H9 (cell line): ENCODE data around the gene ME3. TPM values are rescaled to one million over a fixed set of nuclear protein-coding genes. Genes with fewer than 3 reads are reported as not detected.

Source experiments
- DNase-seq: peaks from one replicate; pipeline ENCODE4 v3.0.0-alpha.2; 2017
- H2AFZ ChIP-seq: one replicate; pipeline ENCODE4 v1.6.1; 2013; ENCODE audit warnings: mild to moderate bottlenecking, low read length, control low read depth, moderate library complexity
- H2AK5ac ChIP-seq: 2 replicates; pipeline ENCODE4 v1.6.1; 2013; ENCODE audit warnings: low read length, control low read depth, mixed read lengths; ENCODE audit not compliant: insufficient read length
- H2BK120ac ChIP-seq: one replicate; pipeline ENCODE4 v1.6.1; 2013; ENCODE audit warnings: low read depth, mild to moderate bottlenecking, low read length, control low read depth, inconsistent platforms; ENCODE audit not compliant: poor library complexity, severe bottlenecking
- H2BK12ac ChIP-seq: 2 replicates; pipeline ENCODE4 v1.6.1; 2013; ENCODE audit warnings: low read length, control low read depth, mixed read lengths, low read depth; ENCODE audit not compliant: insufficient read length
- H2BK15ac ChIP-seq: 2 replicates; pipeline ENCODE4 v1.6.1; 2013; ENCODE audit warnings: low read depth, low read length, control low read depth
- H2BK20ac ChIP-seq: one replicate; pipeline ENCODE4 v1.6.1; 2013; ENCODE audit warnings: low read depth, mild to moderate bottlenecking, low read length, control low read depth, inconsistent platforms; ENCODE audit not compliant: poor library complexity, severe bottlenecking
- H2BK5ac ChIP-seq: 2 replicates; pipeline ENCODE4 v1.6.1; 2013; ENCODE audit warnings: low read length, control low read depth, mixed read lengths; ENCODE audit not compliant: insufficient read length
- H3K14ac ChIP-seq: 2 replicates; pipeline ENCODE4 v1.6.1; 2013; ENCODE audit warnings: low read length, control low read depth; ENCODE audit not compliant: insufficient read depth
- H3K18ac ChIP-seq: 2 replicates; pipeline ENCODE4 v1.6.1; 2013; ENCODE audit warnings: low read depth, mild to moderate bottlenecking, mixed read lengths, low read length, control low read depth; ENCODE audit not compliant: insufficient read length
- H3K23ac ChIP-seq: 2 replicates; pipeline ENCODE4 v1.6.1; 2013; ENCODE audit warnings: low read length, control low read depth, mixed read lengths, low read depth; ENCODE audit not compliant: insufficient read length
- H3K23me2 ChIP-seq: 2 replicates; pipeline ENCODE4 v1.6.1; 2013; ENCODE audit warnings: low read depth, mild to moderate bottlenecking, mixed read lengths, low read length, control low read depth; ENCODE audit not compliant: insufficient read length, poor library complexity, severe bottlenecking
- H3K27ac ChIP-seq: 2 replicates; pipeline ENCODE4 v1.5.1; 2013; ENCODE audit warnings: low read length, control low read depth, mixed read lengths, low read depth; ENCODE audit not compliant: insufficient read length
- H3K27me3 ChIP-seq: 2 replicates; pipeline ENCODE4 v1.6.1; 2013; ENCODE audit warnings: low read length, control low read depth, inconsistent platforms; ENCODE audit not compliant: insufficient read depth
- H3K4ac ChIP-seq: 2 replicates; pipeline ENCODE4 v1.6.1; 2013; ENCODE audit warnings: low read depth, mild to moderate bottlenecking, control low read depth, inconsistent platforms, low read length, moderate library complexity
- H3K4me1 ChIP-seq: 2 replicates; pipeline ENCODE4 v1.6.1; 2013; ENCODE audit warnings: low read length, control low read depth, inconsistent platforms; ENCODE audit not compliant: insufficient read depth
- H3K4me2 ChIP-seq: 2 replicates; pipeline ENCODE4 v1.6.1; 2013; ENCODE audit warnings: low read length, control low read depth, mixed read lengths; ENCODE audit not compliant: insufficient read length, insufficient read depth
- H3K56ac ChIP-seq: 2 replicates; pipeline ENCODE4 v1.6.1; 2013; ENCODE audit warnings: low read depth, mild to moderate bottlenecking, mixed read lengths, low read length, control low read depth; ENCODE audit not compliant: insufficient read length
- H3K79me1 ChIP-seq: 2 replicates; pipeline ENCODE4 v1.6.1; 2013; ENCODE audit warnings: low read depth, mild to moderate bottlenecking, moderate library complexity, low read length, control low read depth, inconsistent platforms; ENCODE audit not compliant: insufficient read depth, poor library complexity, severe bottlenecking
- H3K79me2 ChIP-seq: 2 replicates; pipeline ENCODE4 v1.6.1; 2013; ENCODE audit warnings: low read length, control low read depth, inconsistent platforms; ENCODE audit not compliant: insufficient read depth
- H3K9ac ChIP-seq: 2 replicates; pipeline ENCODE4 v1.6.1; 2013; ENCODE audit warnings: low read length, control low read depth, mixed read lengths; ENCODE audit not compliant: insufficient read length; ENCODE audit errors: extremely low read depth
- H3K9me3 ChIP-seq: one replicate; pipeline ENCODE4 v1.6.1; 2013; ENCODE audit warnings: low read depth, low read length, inconsistent platforms; ENCODE audit not compliant: control insufficient read depth
- H3T11ph ChIP-seq: one replicate; pipeline ENCODE4 v1.6.1; 2013; ENCODE audit warnings: mild to moderate bottlenecking, low read length, control low read depth, inconsistent platforms
- H4K20me1 ChIP-seq: one replicate; pipeline ENCODE4 v1.6.1; 2013; ENCODE audit not compliant: control insufficient read depth, insufficient read length, insufficient read depth
- H4K5ac ChIP-seq: 2 replicates; pipeline ENCODE4 v1.6.1; 2013; ENCODE audit warnings: low read depth, mild to moderate bottlenecking, mixed read lengths, low read length, control low read depth; ENCODE audit not compliant: insufficient read length
- H4K8ac ChIP-seq: replicated peaks from 2 replicates; pipeline ENCODE4 v1.6.1; 2013; ENCODE audit warnings: low read length, control low read depth, mixed read lengths, low read depth; ENCODE audit not compliant: insufficient read length
- H4K91ac ChIP-seq: 2 replicates; pipeline ENCODE4 v1.6.1; 2013; ENCODE audit warnings: low read depth, mild to moderate bottlenecking, moderate library complexity, mixed read lengths, low read length, control low read depth; ENCODE audit not compliant: insufficient read length
- H3K27ac Mint-ChIP-seq, 3 experiments: 2 replicates in 2 of 3; 3 replicates in 1 of 3; pipeline ENCODE4 v1.8.0; 2020 to 2021; ENCODE audit warnings: mixed read lengths in 3 of 3, mild to moderate bottlenecking in 1 of 3, moderate library complexity in 1 of 3
- H3K27me3 Mint-ChIP-seq: 2 replicates; pipeline ENCODE4 v1.8.0; 2021; ENCODE audit warnings: low read depth, mild to moderate bottlenecking, moderate library complexity, mixed read lengths
- H3K36me3 Mint-ChIP-seq, 3 experiments: 2 replicates in 2 of 3; 3 replicates in 1 of 3; pipeline ENCODE4 v1.8.0; 2020 to 2021; ENCODE audit warnings: low read depth in 3 of 3, mixed read lengths in 3 of 3; ENCODE audit not compliant: insufficient read depth in 1 of 3
- H3K4me1 Mint-ChIP-seq, 2 experiments: 2 replicates each; pipeline ENCODE4 v1.8.0; 2020; ENCODE audit warnings: mixed read lengths in 2 of 2
- H3K4me3 Mint-ChIP-seq, 2 experiments: 2 replicates in 1 of 2; 3 replicates in 1 of 2; pipeline ENCODE4 v1.8.0; 2020 to 2021; ENCODE audit warnings: mild to moderate bottlenecking in 2 of 2, mixed read lengths in 2 of 2, moderate library complexity in 1 of 2
- H3K9me3 Mint-ChIP-seq, 2 experiments: 2 replicates in 1 of 2; 3 replicates in 1 of 2; pipeline ENCODE4 v1.8.0; 2020; ENCODE audit warnings: mild to moderate bottlenecking in 2 of 2, mixed read lengths in 2 of 2, moderate library complexity in 1 of 2
- CTCF ChIP-seq: fragments of 200-600 bp; sonication (generic); conservative IDR thresholded peaks from 3 replicates; pipeline ENCODE4 v1.8.0; 2021; ENCODE audit warnings: antibody characterized with exemption, mild to moderate bottlenecking
- WGBS: extraction: QIAGEN DNeasy Blood & Tissue Kit; methylation state at CpG from one replicate; pipeline ENCODE4 v1.1.7; 2013; ENCODE audit warnings: missing lambda C conversion rate, low lambda C conversion rate, mixed read lengths; ENCODE audit not compliant: insufficient read length; ENCODE audit errors: extremely low coverage; 5-methylcytosine and 5-hydroxymethylcytosine counted together
- total RNA-seq: library from RNA; stranded (reverse); gene quantifications from 2 replicates; pipeline ENCODE4 v1.2.1, GENCODE V29; 2021

Gene ME3
- total RNA-seq, 1 experiment from 2014 or later = 2.8 TPM

- no peak overlapping the region for H3K14ac ChIP-seq
- no peak overlapping the region for H3T11ph ChIP-seq
- no peak overlapping the region for H2AFZ ChIP-seq
- no peak overlapping the region for H2BK120ac ChIP-seq
- no peak overlapping the region for H2BK5ac ChIP-seq
- H3K36me3 Mint-ChIP-seq = no peaks in the 10 kb centered on the region
- H3K23me2 ChIP-seq = no peaks in the 10 kb centered on the region
- H3K27ac ChIP-seq = no peak overlapping the region
- no peaks in the 10 kb centered on the region for H4K20me1 ChIP-seq
- H3K9me3 Mint-ChIP-seq = no peaks in the 10 kb centered on the region
- no peak overlapping the region for H3K18ac ChIP-seq
- DNase-seq = no peak
- H3K4ac ChIP-seq = no peak overlapping the region
- no peak overlapping the region for H3K9ac ChIP-seq
- no peaks in the 10 kb centered on the region for H3K27me3 Mint-ChIP-seq
- TF ChIP-seq CTCF = no peak
- no peak overlapping the region for H4K8ac ChIP-seq
- H3K56ac ChIP-seq = no peak overlapping the region
- H3K79me2 ChIP-seq = no peaks in the 10 kb centered on the region
- peaks cover 4 to 5% of the 10 kb centered on the region in 2 experiments; a peak in 2 of 4 replicates for H3K4me1 Mint-ChIP-seq
- H3K23ac ChIP-seq = no peak overlapping the region
- H2BK15ac ChIP-seq = no peak overlapping the region
- H4K91ac ChIP-seq = no peak overlapping the region
- no CpG with 5 or more reads among the region's 3 CpGs for WGBS
- H3K9me3 ChIP-seq = no peaks in the 10 kb centered on the region
- H3K27ac Mint-ChIP-seq = no peak overlapping the region
- no peak overlapping the region for H3K4me2 ChIP-seq
- no peak overlapping the region for H2BK12ac ChIP-seq
- H3K4me3 Mint-ChIP-seq = no peak overlapping the region
- H4K5ac ChIP-seq = no peak overlapping the region
- no peaks in the 10 kb centered on the region for H3K4me1 ChIP-seq
- H2BK20ac ChIP-seq = no peak overlapping the region
- H3K79me1 ChIP-seq = no peaks in the 10 kb centered on the region
- no peaks in the 10 kb centered on the region for H3K27me3 ChIP-seq
- H2AK5ac ChIP-seq = no peak overlapping the region
Measured at GRCh38 chr11:86582898-86583297, 89.5 kb downstream of the ME3 start.
